Urinary bladder (tissue), 4 donors: ENCODE measurements around the gene IBSP. TPM values are rescaled to one million over a fixed set of nuclear protein-coding genes. Genes with fewer than 3 reads are reported as not detected.

Experiments
- DNase-seq: peaks from one replicate; pipeline ENCODE4 v3.0.0-alpha.2; 2015; ENCODE audit errors: extremely low spot score
- H3K27ac ChIP-seq: one replicate; pipeline ENCODE4 v1.5.1; 2013; ENCODE audit warnings: low read depth, mild to moderate bottlenecking, moderate library complexity
- H3K36me3 ChIP-seq: one replicate; pipeline ENCODE4 v1.6.1; 2013; ENCODE audit warnings: mild to moderate bottlenecking, moderate library complexity; ENCODE audit not compliant: insufficient read depth
- H3K4me1 ChIP-seq: one replicate; pipeline ENCODE4 v1.6.1; 2013; ENCODE audit warnings: mild to moderate bottlenecking, moderate library complexity; ENCODE audit not compliant: insufficient read depth
- H3K4me3 ChIP-seq: one replicate; pipeline ENCODE4 v1.5.1; 2013; ENCODE audit warnings: low read depth, low read length
- whole genome bisulfite sequencing: extraction: QIAGEN DNeasy Blood & Tissue Kit; methylation state at CpG from one replicate; pipeline ENCODE4 v1.1.7; 2013; 5-methylcytosine and 5-hydroxymethylcytosine counted together
- polyA plus RNA-seq: library from polyadenylated mRNA; stranded (reverse); fragments of 200-250 nt; gene quantifications from one replicate; pipeline ENCODE4 v1.2.3, GENCODE V29; 2013
- total RNA-seq: library from RNA; depleted of rRNA; stranded (reverse); fragments of >200 nt; gene quantifications from one replicate; pipeline ENCODE4 v1.2.3, GENCODE V29; 2014
- donor health status: healthy with polysubstance abuse.
- donor health status: healthy.

IBSP gene
- total RNA-seq, result not detected
- polyA plus RNA-seq, result not detected

- Histone ChIP-seq H3K4me1 (no peaks in the 10 kb centered on the region), H3K27ac (no peak within 1 kb of the TSS), H3K36me3 (no peaks in the 10 kb centered on the region), H3K4me3 (no peak within 1 kb of the TSS)
- no peak for DNase-seq
- 32% methylated on average over 4 of the region's 4 CpGs for WGBS
Observed at GRCh38 chr4:87799301-87800113, at the start of gene IBSP. TSS of gene IBSP (plus strand) at chr4:87799554. CDS start at chr4:87802362, 2,808 bp downstream.

GRCh38 chr4:87749883-87750282 is 49.5 kb upstream of the IBSP start:
- Histone ChIP-seq H3K36me3 (no peaks in the 10 kb centered on the region), H3K4me1 (no peaks in the 10 kb centered on the region), H3K27ac (no peak overlapping the region), H3K4me3 (no peak overlapping the region)
- WGBS, result 61% methylated on average over 2 of the region's 2 CpGs
- no peak for DNase-seq

- H3K4me1 ChIP-seq, result no peaks in the 10 kb centered on the region
- WGBS, result 65% methylated on average over 2 of the region's 2 CpGs
- H3K27ac ChIP-seq, result no peak overlapping the region
- H3K36me3 ChIP-seq, result no peaks in the 10 kb centered on the region
- no peak overlapping the region for H3K4me3 ChIP-seq
- no peak for DNase-seq
Observed at GRCh38 chr4:87758270-87758669, 41.1 kb upstream of the IBSP start.

GRCh38 chr4:87762311-87762710 is 37.0 kb upstream of the IBSP start:
- H3K4me1 ChIP-seq, result no peaks in the 10 kb centered on the region
- no peak for DNase-seq
- 87% methylated on average over 3 of the region's 3 CpGs for WGBS

GRCh38 chr4:87781569-87781968 is 17.8 kb upstream of the IBSP start:
- H3K4me3 ChIP-seq, result no peak overlapping the region
- DNase-seq, result no peak
- no peaks in the 10 kb centered on the region for H3K36me3 ChIP-seq
- no peaks in the 10 kb centered on the region for H3K4me1 ChIP-seq
- 81% methylated on average over 2 of the region's 2 CpGs for WGBS
- no peak overlapping the region for H3K27ac ChIP-seq

More at GRCh38 chr4:87762311-87762710, 37.0 kb upstream of the IBSP start:
- no peak overlapping the region for H3K27ac ChIP-seq
- H3K36me3 ChIP-seq, result no peaks in the 10 kb centered on the region
- no peak overlapping the region for H3K4me3 ChIP-seq

GRCh38 chr4:87783781-87784180 is 15.6 kb upstream of the IBSP start:
- Histone ChIP-seq H3K4me3 (no peak overlapping the region), H3K4me1 (no peaks in the 10 kb centered on the region), H3K27ac (no peak overlapping the region), H3K36me3 (no peaks in the 10 kb centered on the region)
- WGBS, result 82% methylated on average over 2 of the region's 2 CpGs
- no peak for DNase-seq

- Histone ChIP-seq H3K36me3 (no peaks in the 10 kb centered on the region), H3K27ac (no peak overlapping the region), H3K4me1 (no peaks in the 10 kb centered on the region), H3K4me3 (no peak overlapping the region)
- DNase-seq, result no peak
- WGBS, result 82% methylated on average over 15 of the region's 15 CpGs
Observed at GRCh38 chr4:87785731-87786509, 13.4 kb upstream of the IBSP start.

GRCh38 chr4:87802858-87803257 is 3.5 kb downstream of the IBSP start:
- Histone ChIP-seq H3K27ac (no peak overlapping the region), H3K36me3 (no peaks in the 10 kb centered on the region), H3K4me1 (no peaks in the 10 kb centered on the region), H3K4me3 (no peak overlapping the region)
- DNase-seq, result no peak

GRCh38 chr4:87803421-87803820 is 4.1 kb downstream of the IBSP start:
- no peak overlapping the region for H3K4me3 ChIP-seq
- H3K27ac ChIP-seq, result no peak overlapping the region
- H3K36me3 ChIP-seq, result no peaks in the 10 kb centered on the region
- H3K4me1 ChIP-seq, result no peaks in the 10 kb centered on the region
- no peak for DNase-seq
- WGBS, result 74% methylated on average over 2 of the region's 2 CpGs

GRCh38 chr4:87804871-87805270 is 5.5 kb downstream of the IBSP start:
- Histone ChIP-seq H3K27ac (no peak overlapping the region), H3K4me3 (no peak overlapping the region), H3K36me3 (no peaks in the 10 kb centered on the region), H3K4me1 (no peaks in the 10 kb centered on the region)
- 65% methylated on average over 2 of the region's 2 CpGs for WGBS
- no peak for DNase-seq

- WGBS, result 76% methylated on average over 2 of the region's 2 CpGs
- no peak for DNase-seq
- no peak overlapping the region for H3K4me3 ChIP-seq
- no peaks in the 10 kb centered on the region for H3K4me1 ChIP-seq
- no peaks in the 10 kb centered on the region for H3K36me3 ChIP-seq
- no peak overlapping the region for H3K27ac ChIP-seq
Observed at GRCh38 chr4:87805971-87806370, 6.6 kb downstream of the IBSP start.

- WGBS, result 89% methylated on average over 3 of the region's 3 CpGs
Observed at GRCh38 chr4:87806520-87806919, 7.2 kb downstream of the IBSP start.

GRCh38 chr4:87807402-87807801 is 8.0 kb downstream of the IBSP start:
- no peak for DNase-seq
- Histone ChIP-seq H3K4me3 (no peak overlapping the region), H3K4me1 (no peaks in the 10 kb centered on the region), H3K36me3 (no peaks in the 10 kb centered on the region), H3K27ac (no peak overlapping the region)
- WGBS, result 69% methylated on average over 3 of the region's 3 CpGs

More at GRCh38 chr4:87806520-87806919, 7.2 kb downstream of the IBSP start:
- Histone ChIP-seq H3K36me3 (no peaks in the 10 kb centered on the region), H3K4me3 (no peak overlapping the region), H3K27ac (no peak overlapping the region), H3K4me1 (no peaks in the 10 kb centered on the region)
- no peak for DNase-seq

GRCh38 chr4:87811977-87812376 is 12.6 kb downstream of the IBSP start:
- Histone ChIP-seq H3K4me3 (no peak overlapping the region), H3K36me3 (no peaks in the 10 kb centered on the region), H3K4me1 (no peaks in the 10 kb centered on the region), H3K27ac (no peak overlapping the region)
- DNase-seq, result no peak
- 89% methylated on average over 2 of the region's 2 CpGs for WGBS
